Measurements from ENCODE around the gene WDCP.

Gene WDCP

GRCh38 chr2:24076849-24077534 is 29.8 kb upstream of the WDCP start:
- peak; percentile 33 for DNase-seq (ENCODE audit: low read depth)
- TF ChIP-seq CTCF (conservative IDR thresholded peaks at IDR 0.05; ENCODE audit: low read depth, low read length), result no peak
- peak overlapping the region; percentile 78 for H3K4me3 ChIP-seq (ENCODE audit: low read depth, low read length)

- peak; percentile 99 for DNase-seq (ENCODE audit: low read depth)
- peak within 1 kb of the TSS; percentile 78 for H3K4me3 ChIP-seq (ENCODE audit: low read depth, low read length)
- TF ChIP-seq CTCF (conservative IDR thresholded peaks at IDR 0.05; ENCODE audit: low read depth, low read length), result no peak
Measured at GRCh38 chr2:24075915-24076848, 29.0 kb upstream of the WDCP start, which contains the start of gene SF3B6. Gene SF3B6, minus strand, starts transcription at chr2:24076326. Its CDS starts 97 bp downstream, at chr2:24076229.

GRCh38 chr2:24075259-24075658 is 28.1 kb upstream of the WDCP start:
- TF ChIP-seq CTCF (conservative IDR thresholded peaks at IDR 0.05; ENCODE audit: low read depth, low read length), result no peak
- peak; percentile 9 for DNase-seq (ENCODE audit: low read depth)
- H3K4me3 ChIP-seq (ENCODE audit: low read depth, low read length), result peak overlapping the region; percentile 78

GRCh38 chr2:24073816-24074215 is 26.6 kb upstream of the WDCP start:
- no peak for DNase-seq (ENCODE audit: low read depth)

GRCh38 chr2:24072259-24072658 is 25.1 kb upstream of the WDCP start:
- TF ChIP-seq CTCF (conservative IDR thresholded peaks at IDR 0.05; ENCODE audit: low read depth, low read length), result no peak
- H3K4me3 ChIP-seq (ENCODE audit: low read depth, low read length), result no peak overlapping the region
- DNase-seq (ENCODE audit: low read depth), result no peak

More at GRCh38 chr2:24073816-24074215, 26.6 kb upstream of the WDCP start:
- no peak for TF ChIP-seq CTCF (conservative IDR thresholded peaks at IDR 0.05; ENCODE audit: low read depth, low read length)
- no peak overlapping the region for H3K4me3 ChIP-seq (ENCODE audit: low read depth, low read length)

GRCh38 chr2:24065341-24065740 is 18.1 kb upstream of the WDCP start:
- H3K4me3 ChIP-seq (ENCODE audit: low read depth, low read length), result no peak overlapping the region
- DNase-seq (ENCODE audit: low read depth), result no peak
- no peak for TF ChIP-seq CTCF (conservative IDR thresholded peaks at IDR 0.05; ENCODE audit: low read depth, low read length)

Data from choroid plexus epithelial cell (primary cell).